Heart left ventricle (tissue), 16 donors: Measurements from ENCODE around the gene KIFAP3. TPM values are rescaled to one million over a fixed set of nuclear protein-coding genes. Genes with fewer than 3 reads are reported as not detected.

Experiments
- ATAC-seq, 4 donors: fragments of 200-7000 bp; cut with Tn5 transposase; one replicate each; pipeline ENCODE4 v1.9.1; 2020 to 2022; ENCODE audit warnings: moderate library complexity in 4 of 4, mild to moderate bottlenecking in 3 of 4, moderate number of reproducible peaks in 1 of 4
- DNase-seq, 5 donors: peaks; one replicate each; pipeline ENCODE4 v3.0.0-alpha.2; 2020
- H3K27ac ChIP-seq, 12 donors: fragments of 200-600 bp; sonication (generic) in 4 of 12; one replicate each; pipeline versions ENCODE4 v1.5.0 to v1.8.0; 2016 to 2022; ENCODE audit warnings: mild to moderate bottlenecking in 2 of 12
- H3K27me3 ChIP-seq, 9 donors: fragments of 200-600 bp; sonication (generic) in 2 of 9; one replicate each; pipeline versions ENCODE4 v1.5.1 to v1.8.0; 2016 to 2022; ENCODE audit warnings: mild to moderate bottlenecking in 3 of 9
- H3K36me3 ChIP-seq, 9 donors: fragments of 200-600 bp; sonication (generic) in 2 of 9; one replicate each; pipeline versions ENCODE4 v1.5.0 to v1.8.0; 2018 to 2022; ENCODE audit warnings: mild to moderate bottlenecking in 2 of 9
- H3K4me1 ChIP-seq, 12 donors: fragments of 200-600 bp; sonication (generic) in 4 of 12; one replicate each; pipeline versions ENCODE4 v1.5.0 to v1.8.0; 2016 to 2022; ENCODE audit warnings: mild to moderate bottlenecking in 3 of 12
- H3K4me3 ChIP-seq, 12 donors: fragments of 200-600 bp; sonication (generic) in 4 of 12; one replicate each; pipeline versions ENCODE4 v1.5.0 to v1.8.0; 2017 to 2022; ENCODE audit warnings: mild to moderate bottlenecking in 9 of 12, moderate library complexity in 4 of 12
- H3K9me3 ChIP-seq, 12 donors: fragments of 200-600 bp; sonication (generic) in 4 of 12; one replicate each; pipeline versions ENCODE4 v1.5.0 to v1.8.0; 2016 to 2022; ENCODE audit warnings: mild to moderate bottlenecking in 1 of 12
- CTCF ChIP-seq, 12 donors: fragments of 200-600 bp; sonication (generic) in 4 of 12; IDR thresholded peaks; one replicate each; pipeline versions ENCODE4 v1.5.0 to v1.8.0; 2018 to 2022; ENCODE audit warnings: antibody characterized with exemption in 12 of 12, mild to moderate bottlenecking in 5 of 12
- POLR2A ChIP-seq, 2 donors: fragments of 450-650 bp; IDR thresholded peaks; one replicate each; pipeline ENCODE4 v1.6.1; 2017; ENCODE audit warnings: antibody characterized with exemption in 2 of 2, mild to moderate bottlenecking in 2 of 2, moderate library complexity in 2 of 2
- WGBS, 4 donors: extraction: QIAGEN DNeasy Blood & Tissue Kit in 2 of 4; methylation state at CpG; one replicate each; pipeline versions ENCODE4 v1.1.5 to v1.1.7; 2013 to 2018; 5-methylcytosine and 5-hydroxymethylcytosine counted together
- intact Hi-C, 10 donors: fragments of 100-400 bp; cut with DNase I; formaldehyde crosslinking; loops; one replicate each; pipeline versions ENCODE4 v1.11.1 to v1.14.2; 2022
- polyA plus RNA-seq, 2 donors: library from polyadenylated mRNA; stranded (reverse); fragments of 200-250 nt; gene quantifications; one replicate each; pipeline ENCODE4 v1.2.3, GENCODE V29; 2013
- total RNA-seq, 9 donors: library from RNA; depleted of rRNA in 2 of 9; stranded (reverse); fragments of >200 nt in 2 of 9; fragmentation: NEBNext Ultra II Directional in 3 of 9; extraction: Animal tissue kit (Norgen Biotek cat#: 25700) in 3 of 9; gene quantifications; one replicate each; pipeline versions ENCODE4 v1.1.0 to v1.2.4, GENCODE V29; 2016 to 2023
- donor health status: ischemic (EF 13 %, LVEDD 7.1; RV severe dilation, severe dysfunction).
- donor health status: healthy with polysubstance abuse.
- donor health status: DM: no; HTN: yes; CAD: no.
- donor health status: DM: no; HTN: no; CAD: no.
- donor health status: ischemic (EF 25% LVEDD 6.9; RV normal size, moderate dysfunction).
- donor health status: ischemic (EF 25% LVEDD 5.7; RV mildly dilated, moderate dysfunction).
- donor health status: healthy.
- donor health status: DM: yes; HTN: yes; CAD: no.
- donor health status: ischemic (EF 35%, LVEDD 5.7; RV mildly dilated, moderate dysfunction).
- donor health status: nonischemic (EF 11% LVEDD 7.7; RV severe dilation, severe dysfunction).
- donor health status: DM: yes; HTN: yes; CAD: no.
- donor health status: PGD.
- donor health status: ischemic (EF 29% LVEDD 5.4; RV normal size, mild dysfunction).
- donor health status: nonischemic (EF 23%, LVEDD 6.1; RV moderate dilation, normal function).

The KIFAP3 gene
- total and polyA plus RNA-seq, 11 donors = 14.0 to 75.0 (median 53.5) TPM

- TF ChIP-seq CTCF (IDR thresholded peaks at IDR 0.05) (no peak), POLR2A (IDR thresholded peaks at IDR 0.05) (no peak)
- Histone ChIP-seq H3K4me1 (no peaks in the 10 kb centered on the region), H3K27ac (no peak overlapping the region), H3K4me3 (no peak overlapping the region), H3K27me3 (no peaks in the 10 kb centered on the region), H3K9me3 (peaks cover 0 to 9% (median 5%) of the 10 kb centered on the region in 12 donors), H3K36me3 (peaks cover 0 to 69% (median 15%) of the 10 kb centered on the region in 9 donors)
- intact Hi-C loops = no loop called here
- DNase-seq = no peak
- 82 to 88% (median 86%) methylated on average over 2 of the region's 2 CpGs for WGBS, 4 donors
- ATAC-seq = no peak
Observed at GRCh38 chr1:170032531-170033280, 41.8 kb downstream of the KIFAP3 start.

GRCh38 chr1:170030212-170030611 lies 44.3 kb downstream of the KIFAP3 start:
- peaks cover 0 to 17% (median 10%) of the 10 kb centered on the region in 12 donors for H3K9me3 ChIP-seq
- H3K36me3 ChIP-seq = peaks cover 0 to 69% (median 4%) of the 10 kb centered on the region in 9 donors
- H3K4me3 ChIP-seq = no peak overlapping the region
- no peak overlapping the region for H3K27ac ChIP-seq
- 61 to 100% (median 98%) methylated on average over 1 of the region's 1 CpG for WGBS, 4 donors
- H3K27me3 ChIP-seq = no peaks in the 10 kb centered on the region
- no peaks in the 10 kb centered on the region for H3K4me1 ChIP-seq
- intact Hi-C loops = no loop called here
- DNase-seq (no peak), ATAC-seq (no peak)
- TF ChIP-seq POLR2A (IDR thresholded peaks at IDR 0.05) = no peak
- no peak for TF ChIP-seq CTCF (IDR thresholded peaks at IDR 0.05)

- no peaks in the 10 kb centered on the region for H3K27me3 ChIP-seq
- no peak for DNase-seq
- 93 to 97% (median 97%) methylated on average over 3 of the region's 3 CpGs for WGBS, 4 donors
- no peak for TF ChIP-seq CTCF (IDR thresholded peaks at IDR 0.05)
- no peak overlapping the region for H3K4me3 ChIP-seq
- H3K4me1 ChIP-seq = no peaks in the 10 kb centered on the region
- peaks cover 0 to 63% (median 7%) of the 10 kb centered on the region in 9 donors for H3K36me3 ChIP-seq
- intact Hi-C loops = no loop called here
- ATAC-seq = no peak
- H3K27ac ChIP-seq = no peak overlapping the region
- peaks cover 0 to 17% (median 10%) of the 10 kb centered on the region in 12 donors for H3K9me3 ChIP-seq
Observed at GRCh38 chr1:170027760-170028159, 46.7 kb downstream of the KIFAP3 start.

GRCh38 chr1:170020859-170021258 lies 53.6 kb downstream of the KIFAP3 start:
- no peak for TF ChIP-seq CTCF (IDR thresholded peaks at IDR 0.05)
- TF ChIP-seq POLR2A (IDR thresholded peaks at IDR 0.05) = no peak
- H3K27me3 ChIP-seq = no peaks in the 10 kb centered on the region
- intact Hi-C loops = no loop called here
- peaks cover 0 to 16% (median 5%) of the 10 kb centered on the region in 12 donors for H3K9me3 ChIP-seq
- no peak for ATAC-seq
- peaks cover 0 to 54% (median 18%) of the 10 kb centered on the region in 9 donors for H3K36me3 ChIP-seq
- peak overlapping the region in 1 of 12 donors; percentile 39 for H3K27ac ChIP-seq
- peaks cover 0 to 4% (median 0%) of the 10 kb centered on the region in 12 donors for H3K4me1 ChIP-seq
- no peak overlapping the region for H3K4me3 ChIP-seq
- WGBS, 4 donors = 73 to 98% (median 87%) methylated on average over 2 of the region's 2 CpGs
- DNase-seq = no peak
